GM06990 (cell line): ENCODE data around the gene FKBP5.

Experiments used
- DNase-seq: peaks from one replicate; pipeline ENCODE4 v3.0.0-alpha.2; 2011; ENCODE audit not compliant: insufficient read length; ENCODE audit errors: extremely low read depth
- H3K27me3 ChIP-seq: replicated peaks from 2 replicates; pipeline ENCODE4 v1.6.0; 2011; ENCODE audit warnings: low read length; ENCODE audit not compliant: control insufficient read depth, insufficient read depth
- H3K36me3 ChIP-seq: 2 replicates; pipeline ENCODE4 v1.5.1; 2011; ENCODE audit warnings: low read length; ENCODE audit not compliant: control insufficient read depth, insufficient read depth
- H3K4me3 ChIP-seq: replicated peaks from 2 replicates; pipeline ENCODE4 v1.5.1; 2011; ENCODE audit warnings: low read depth, mild to moderate bottlenecking, control low read depth, low read length
- TF ChIP-seq, protein P1 (sequence below): IDR thresholded peaks from 2 replicates; pipeline ENCODE4 v1.5.1; 2011; ENCODE audit warnings: low read length, control low read depth, mild to moderate bottlenecking, inconsistent platforms; ENCODE audit not compliant: insufficient read depth, poor library complexity, severe bottlenecking

Gene FKBP5

GRCh38 chr6:35681298-35681697 lies 7.4 kb downstream of the FKBP5 start:
- H3K4me3 ChIP-seq: no peak overlapping the region
- no peak for DNase-seq
- H3K27me3 ChIP-seq: no peaks in the 10 kb centered on the region
- H3K36me3 ChIP-seq: no peaks in the 10 kb centered on the region; the same call in none of the 2 replicates
- TF ChIP-seq, protein P1, sequence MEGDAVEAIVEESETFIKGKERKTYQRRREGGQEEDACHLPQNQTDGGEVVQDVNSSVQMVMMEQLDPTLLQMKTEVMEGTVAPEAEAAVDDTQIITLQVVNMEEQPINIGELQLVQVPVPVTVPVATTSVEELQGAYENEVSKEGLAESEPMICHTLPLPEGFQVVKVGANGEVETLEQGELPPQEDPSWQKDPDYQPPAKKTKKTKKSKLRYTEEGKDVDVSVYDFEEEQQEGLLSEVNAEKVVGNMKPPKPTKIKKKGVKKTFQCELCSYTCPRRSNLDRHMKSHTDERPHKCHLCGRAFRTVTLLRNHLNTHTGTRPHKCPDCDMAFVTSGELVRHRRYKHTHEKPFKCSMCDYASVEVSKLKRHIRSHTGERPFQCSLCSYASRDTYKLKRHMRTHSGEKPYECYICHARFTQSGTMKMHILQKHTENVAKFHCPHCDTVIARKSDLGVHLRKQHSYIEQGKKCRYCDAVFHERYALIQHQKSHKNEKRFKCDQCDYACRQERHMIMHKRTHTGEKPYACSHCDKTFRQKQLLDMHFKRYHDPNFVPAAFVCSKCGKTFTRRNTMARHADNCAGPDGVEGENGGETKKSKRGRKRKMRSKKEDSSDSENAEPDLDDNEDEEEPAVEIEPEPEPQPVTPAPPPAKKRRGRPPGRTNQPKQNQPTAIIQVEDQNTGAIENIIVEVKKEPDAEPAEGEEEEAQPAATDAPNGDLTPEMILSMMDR: no peak

DNA sequence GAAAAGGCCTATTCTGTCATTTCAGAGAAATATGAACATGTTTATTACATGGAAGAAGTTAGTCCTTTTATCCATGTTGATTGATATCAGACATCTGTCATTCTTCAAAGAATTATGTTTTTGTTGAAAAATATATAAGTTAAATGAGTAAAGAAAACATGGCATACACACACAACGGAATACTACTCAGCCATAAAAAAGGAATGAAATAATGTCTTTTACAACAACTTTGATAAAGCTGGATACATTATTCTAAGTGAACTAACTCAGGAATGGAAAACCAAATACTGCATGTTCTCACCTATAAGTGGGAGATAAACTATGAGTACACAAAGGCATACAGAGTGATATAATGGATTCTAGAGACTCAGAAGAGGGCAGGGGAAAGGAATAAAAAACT lies 9.3 kb downstream of the FKBP5 start:
- no peaks in the 10 kb centered on the region for H3K27me3 ChIP-seq
- no peak overlapping the region for H3K4me3 ChIP-seq
- no peaks in the 10 kb centered on the region; the same call in none of the 2 replicates for H3K36me3 ChIP-seq
- no peak for DNase-seq
- TF ChIP-seq, protein P1: no peak

DNA sequence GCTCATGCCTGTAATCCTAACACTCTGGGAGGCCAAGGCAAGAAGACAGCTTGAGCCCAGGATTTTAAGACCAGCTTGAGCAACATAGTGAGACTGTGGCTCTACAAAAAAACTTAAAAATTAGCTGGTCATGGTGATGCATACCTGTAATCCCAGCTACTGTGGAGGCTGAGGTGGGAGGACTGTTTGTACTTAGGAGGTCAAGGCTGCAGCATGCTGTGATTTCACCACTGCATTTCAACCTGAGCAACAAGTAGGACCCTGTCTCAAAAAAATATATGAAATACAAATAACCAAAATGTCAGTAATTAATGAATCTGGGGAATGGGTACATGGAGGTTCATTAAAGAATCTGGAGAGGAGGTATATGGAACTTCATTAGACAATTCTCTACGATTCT lies 9.9 kb downstream of the FKBP5 start:
- Histone ChIP-seq H3K27me3 (no peaks in the 10 kb centered on the region), H3K36me3 (no peaks in the 10 kb centered on the region; the same call in 1 of the 2 replicates), H3K4me3 (no peak overlapping the region)
- no peak for DNase-seq
- TF ChIP-seq, protein P1: no peak

DNA sequence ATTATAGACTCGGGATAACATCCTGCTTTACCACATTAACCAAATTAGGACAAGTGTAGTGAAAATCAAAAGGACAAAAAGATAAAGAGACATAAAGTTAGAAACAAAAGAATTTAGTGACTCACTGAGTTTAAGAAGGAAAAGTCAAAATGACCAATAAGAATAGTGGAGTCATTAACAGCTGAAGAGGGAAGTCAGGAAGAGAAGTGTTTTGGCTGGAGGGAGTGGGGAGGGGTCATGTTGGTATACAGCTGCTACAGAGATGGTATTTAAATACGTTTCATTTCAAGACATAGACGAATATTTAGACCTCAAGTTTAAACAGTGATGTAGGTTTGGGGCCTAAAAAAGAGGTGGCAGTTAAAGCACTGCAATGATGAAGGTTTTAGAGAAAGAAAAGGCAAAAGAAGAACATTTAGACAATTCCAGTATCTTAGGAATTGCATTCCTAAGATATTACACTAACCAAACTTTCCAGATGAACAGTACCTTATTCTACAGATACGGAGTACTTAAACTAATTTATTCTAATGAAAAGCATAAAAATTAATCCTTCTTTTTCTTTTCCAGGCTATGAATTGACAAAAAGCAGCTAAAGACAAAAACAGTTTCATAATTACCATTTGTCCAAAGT lies 10.6 kb downstream of the FKBP5 start:
- H3K27me3 ChIP-seq: no peaks in the 10 kb centered on the region
- H3K36me3 ChIP-seq: no peaks in the 10 kb centered on the region; the same call in 1 of the 2 replicates
- H3K4me3 ChIP-seq: no peak overlapping the region
- TF ChIP-seq, protein P1: no peak
- DNase-seq: no peak

DNA sequence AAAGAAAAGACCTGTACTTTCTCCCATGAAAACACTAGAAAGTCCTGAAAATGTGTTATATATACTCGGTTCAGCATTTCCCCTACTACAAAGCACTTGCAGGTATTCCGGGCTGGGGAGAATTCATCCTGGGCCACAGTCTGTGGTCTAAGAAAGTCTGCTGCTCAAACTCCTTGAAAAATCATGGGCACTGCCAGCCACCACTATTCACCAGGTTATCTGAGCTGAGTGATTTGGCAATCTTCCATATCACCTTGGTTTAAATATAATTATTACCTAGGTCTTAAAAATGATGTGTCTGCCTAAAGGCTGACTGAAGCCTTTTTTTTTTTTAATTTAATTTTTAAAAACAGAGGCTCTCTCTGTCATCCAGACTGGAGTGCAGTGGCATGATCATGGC lies 11.3 kb downstream of the FKBP5 start:
- DNase-seq: no peak
- TF ChIP-seq, protein P1: no peak
- no peaks in the 10 kb centered on the region for H3K27me3 ChIP-seq
- H3K4me3 ChIP-seq: no peak overlapping the region
- no peaks in the 10 kb centered on the region for H3K36me3 ChIP-seq
